Esophagus muscularis mucosa (tissue), 4 donors: ENCODE measurements around the gene PCDH9. TPM values are rescaled to one million over a fixed set of nuclear protein-coding genes. Genes with fewer than 3 reads are reported as not detected.

ENCODE experiments used
- DNase-seq: peaks from one replicate; pipeline ENCODE4 v3.0.0-alpha.2; 2017; ENCODE audit errors: extremely low spot score
- H3K27ac ChIP-seq, 4 donors: fragments of 200-600 bp; sonication (generic); replicated peaks in 1 of 4; 1 replicate in 3 of 4; 2 replicates in 1 of 4; pipeline ENCODE4 v1.5.1; 2016 to 2019; ENCODE audit warnings: mild to moderate bottlenecking in 1 of 4
- H3K27me3 ChIP-seq, 4 donors: fragments of 200-600 bp; sonication (generic); one replicate each; pipeline versions ENCODE4 v1.5.1 to v1.6.0; 2016 to 2019
- H3K36me3 ChIP-seq, 4 donors: fragments of 200-600 bp; sonication (generic); one replicate each; pipeline ENCODE4 v1.5.1; 2016 to 2019
- H3K4me1 ChIP-seq, 4 donors: fragments of 200-600 bp; sonication (generic); one replicate each; pipeline ENCODE4 v1.5.1; 2016 to 2019
- H3K4me3 ChIP-seq, 4 donors: fragments of 200-600 bp; sonication (generic); 1 replicate in 2 of 4; 2 replicates in 2 of 4; pipeline ENCODE4 v1.5.1; 2016 to 2019; ENCODE audit warnings: mild to moderate bottlenecking in 4 of 4, moderate library complexity in 1 of 4
- H3K9me3 ChIP-seq, 4 donors: fragments of 200-600 bp; sonication (generic); 1 replicate in 3 of 4; 2 replicates in 1 of 4; pipeline ENCODE4 v1.5.1; 2016 to 2019
- CTCF ChIP-seq, 3 experiments: fragments of 200-600 bp in 2 of 3; fragments of 450-650 bp in 1 of 3; sonication (generic) in 2 of 3; IDR thresholded peaks; one replicate each; pipeline ENCODE4 v1.5.1; 2017 to 2019; ENCODE audit warnings: antibody characterized with exemption in 3 of 3, mild to moderate bottlenecking in 2 of 3, moderate library complexity in 1 of 3
- EP300 ChIP-seq: sonication (generic); formaldehyde crosslinking; IDR thresholded peaks from one replicate; pipeline ENCODE4 v1.6.1; 2017; ENCODE audit warnings: antibody characterized with exemption
- POLR2A ChIP-seq: fragments of 450-650 bp; IDR thresholded peaks from one replicate; pipeline ENCODE4 v1.6.1; 2017; ENCODE audit warnings: antibody characterized with exemption, moderate library complexity, mild to moderate bottlenecking, low read depth
- POLR2AphosphoS5 ChIP-seq, 2 donors: sonication (generic); formaldehyde crosslinking; IDR thresholded peaks; one replicate each; pipeline ENCODE4 v1.6.1; 2017; ENCODE audit warnings: antibody characterized with exemption in 2 of 2
- WGBS: methylation state at CpG from one replicate; pipeline ENCODE4 v1.1.5; 2018; 5-methylcytosine and 5-hydroxymethylcytosine counted together
- intact Hi-C: fragments of 100-400 bp; cut with DNase I; formaldehyde crosslinking; loops from one replicate; pipeline ENCODE4 v1.15.1; 2023
- total RNA-seq, 4 donors: library from RNA; depleted of rRNA; stranded (reverse); fragments of >200 nt; gene quantifications; one replicate each; pipeline versions ENCODE4 v1.1.0 to v1.2.1, GENCODE V29; 2016

Gene PCDH9
- total RNA-seq, 4 donors from 2014 or later, result 33.8 to 81.8 (median 49.1) TPM

GRCh38 chr13:66559093-66559492 lies 671.0 kb downstream of the PCDH9 start:
- intact Hi-C loops, result no loop called here
- no peaks in the 10 kb centered on the region for H3K4me1 ChIP-seq
- H3K36me3 ChIP-seq, result no peaks in the 10 kb centered on the region
- H3K9me3 ChIP-seq, result no peaks in the 10 kb centered on the region
- no peak for DNase-seq
- no peak overlapping the region for H3K4me3 ChIP-seq
- H3K27me3 ChIP-seq, result no peaks in the 10 kb centered on the region
- H3K27ac ChIP-seq, result no peak overlapping the region
- no peak for TF ChIP-seq CTCF (IDR thresholded peaks at IDR 0.05)
- TF ChIP-seq POLR2AphosphoS5 (IDR thresholded peaks at IDR 0.05), result no peak
- TF ChIP-seq EP300, result no peak
- TF ChIP-seq POLR2A, result no peak

- H3K4me3 ChIP-seq, result no peak overlapping the region
- intact Hi-C loops, result no loop called here
- H3K4me1 ChIP-seq, result no peaks in the 10 kb centered on the region
- H3K27ac ChIP-seq, result no peak overlapping the region
- H3K27me3 ChIP-seq, result no peaks in the 10 kb centered on the region
- no peaks in the 10 kb centered on the region for H3K36me3 ChIP-seq
- no peaks in the 10 kb centered on the region for H3K9me3 ChIP-seq
- WGBS, result 75% methylated on average over 2 of the region's 2 CpGs
- TF ChIP-seq POLR2AphosphoS5 (IDR thresholded peaks at IDR 0.05), result no peak
- no peak for TF ChIP-seq CTCF (IDR thresholded peaks at IDR 0.05)
- no peak for TF ChIP-seq POLR2A
- no peak for TF ChIP-seq EP300
- no peak for DNase-seq
These were observed 671.6 kb downstream of the PCDH9 start for GRCh38 chr13:66558506-66558905.

- no peak overlapping the region for H3K27ac ChIP-seq
- WGBS, result 85% methylated on average over 3 of the region's 3 CpGs
- no peak for DNase-seq
- H3K27me3 ChIP-seq, result no peaks in the 10 kb centered on the region
- H3K4me3 ChIP-seq, result no peak overlapping the region
- no peaks in the 10 kb centered on the region for H3K4me1 ChIP-seq
- H3K36me3 ChIP-seq, result no peaks in the 10 kb centered on the region
- TF ChIP-seq POLR2A (no peak), EP300 (no peak), CTCF (IDR thresholded peaks at IDR 0.05) (no peak)
- H3K9me3 ChIP-seq, result no peaks in the 10 kb centered on the region
- intact Hi-C loops, result no loop called here
These were observed 672.8 kb downstream of the PCDH9 start for GRCh38 chr13:66557357-66557756.

- intact Hi-C loops, result no loop called here
- TF ChIP-seq POLR2AphosphoS5 (IDR thresholded peaks at IDR 0.05) (no peak), POLR2A (no peak), CTCF (IDR thresholded peaks at IDR 0.05) (no peak), EP300 (no peak)
- H3K36me3 ChIP-seq, result no peaks in the 10 kb centered on the region
These were observed 673.8 kb downstream of the PCDH9 start for GRCh38 chr13:66556306-66556705.

GRCh38 chr13:66553391-66553790 lies 676.7 kb downstream of the PCDH9 start:
- intact Hi-C loops, result no loop called here

More at GRCh38 chr13:66556306-66556705, 673.8 kb downstream of the PCDH9 start:
- H3K4me1 ChIP-seq, result no peaks in the 10 kb centered on the region
- no peaks in the 10 kb centered on the region for H3K27me3 ChIP-seq
- DNase-seq, result no peak
- no peaks in the 10 kb centered on the region for H3K9me3 ChIP-seq
- no peak overlapping the region for H3K4me3 ChIP-seq
- no peak overlapping the region for H3K27ac ChIP-seq

More at GRCh38 chr13:66553391-66553790, 676.7 kb downstream of the PCDH9 start:
- WGBS, result 95% methylated on average over 2 of the region's 2 CpGs
- no peaks in the 10 kb centered on the region for H3K36me3 ChIP-seq
- H3K4me1 ChIP-seq, result no peaks in the 10 kb centered on the region
- H3K27ac ChIP-seq, result no peak overlapping the region
- H3K9me3 ChIP-seq, result no peaks in the 10 kb centered on the region
- no peak for DNase-seq
- no peak overlapping the region for H3K4me3 ChIP-seq
- no peak for TF ChIP-seq POLR2A
- no peak for TF ChIP-seq CTCF (IDR thresholded peaks at IDR 0.05)
- TF ChIP-seq EP300, result no peak
- no peak for TF ChIP-seq POLR2AphosphoS5 (IDR thresholded peaks at IDR 0.05)
- H3K27me3 ChIP-seq, result no peaks in the 10 kb centered on the region
